T-cell (primary cell): ENCODE results near the gene SCN8A. TPM values are rescaled to one million over a fixed set of nuclear protein-coding genes. Genes with fewer than 3 reads are reported as not detected.

Source experiments
- ATAC-seq, 4 experiments: fragments of 200-7000 bp in 3 of 4; fragments of 150-1000 bp in 1 of 4; cut with Tn5 transposase; replicated peaks in 1 of 4; 1 replicate in 3 of 4; 2 replicates in 1 of 4; pipeline ENCODE4 v1.10.0; 2021; ENCODE audit warnings: moderate library complexity in 3 of 4, mild to moderate bottlenecking in 2 of 4, moderate number of reproducible peaks in 1 of 4
- CTCF ChIA-PET, 2 donors: fragments of 300-600 bp; sonication (Branson Sonifier 250); formaldehyde crosslinking; loops; one replicate each; lab custom pipeline; 2022; ENCODE audit warnings: antibody characterized with exemption in 2 of 2; lab: Charles Lee
- POLR2A ChIA-PET, 2 donors: fragments of 300-600 bp; sonication (Branson Sonifier 250); formaldehyde crosslinking; loops; one replicate each; lab custom pipeline; 2022; ENCODE audit warnings: antibody characterized with exemption in 2 of 2; lab: Charles Lee
- DNase-seq, 35 experiments: peaks; one replicate each; pipeline versions ENCODE4 v3.0.0 to v3.0.0-alpha.2; 2013 to 2023
- H3K27ac ChIP-seq: one replicate; pipeline ENCODE4 v1.5.1; 2013; ENCODE audit warnings: low read length
- H3K27me3 ChIP-seq, 2 experiments: replicated peaks in 1 of 2; 1 replicate in 1 of 2; 2 replicates in 1 of 2; pipeline versions ENCODE4 v1.6.1 to v1.7.0; 2013; ENCODE audit warnings: low read length in 1 of 2, mixed read lengths in 1 of 2; ENCODE audit not compliant: control insufficient read depth in 2 of 2, insufficient read depth in 2 of 2; ENCODE audit errors: extremely low read depth in 1 of 2
- H3K36me3 ChIP-seq, 2 donors: 1 replicate in 1 of 2; 2 replicates in 1 of 2; pipeline versions ENCODE4 v1.6.1 to v1.7.0; 2013; ENCODE audit warnings: low read length in 1 of 2; ENCODE audit not compliant: control insufficient read depth in 2 of 2, insufficient read depth in 1 of 2; ENCODE audit errors: extremely low read depth in 1 of 2
- H3K4me1 ChIP-seq, 2 experiments: 1 replicate in 1 of 2; 2 replicates in 1 of 2; pipeline versions ENCODE4 v1.6.1 to v1.7.0; 2013; ENCODE audit warnings: low read length in 2 of 2, mixed read lengths in 1 of 2; ENCODE audit not compliant: insufficient read depth in 2 of 2, control insufficient read depth in 1 of 2; ENCODE audit errors: extremely low read depth in 1 of 2
- H3K4me3 ChIP-seq, 2 donors: 1 replicate in 1 of 2; 2 replicates in 1 of 2; pipeline versions ENCODE4 v1.5.1 to v1.7.0; 2013; ENCODE audit warnings: mild to moderate bottlenecking in 2 of 2, low read length in 1 of 2, moderate library complexity in 1 of 2; ENCODE audit not compliant: control insufficient read depth in 1 of 2; ENCODE audit errors: extremely low read depth in 1 of 2
- H3K9me3 ChIP-seq: 2 replicates; pipeline ENCODE4 v1.7.0; 2013
- H3K27ac Mint-ChIP-seq, 2 donors: one replicate each; pipeline ENCODE4 v1.8.0; 2020 to 2021; ENCODE audit warnings: mild to moderate bottlenecking in 2 of 2, mixed read lengths in 2 of 2
- H3K27me3 Mint-ChIP-seq, 2 donors: one replicate each; pipeline ENCODE4 v1.8.0; 2021 to 2022; ENCODE audit warnings: mixed read lengths in 2 of 2
- H3K36me3 Mint-ChIP-seq: one replicate; pipeline ENCODE4 v1.8.0; 2021; ENCODE audit warnings: mixed read lengths
- H3K4me1 Mint-ChIP-seq, 3 donors: one replicate each; pipeline ENCODE4 v1.8.0; 2020 to 2022; ENCODE audit warnings: mixed read lengths in 3 of 3, mild to moderate bottlenecking in 1 of 3
- H3K4me3 Mint-ChIP-seq, 3 donors: one replicate each; pipeline ENCODE4 v1.8.0; 2020 to 2022; ENCODE audit warnings: mild to moderate bottlenecking in 3 of 3, mixed read lengths in 3 of 3, moderate library complexity in 3 of 3
- H3K9me3 Mint-ChIP-seq, 3 donors: one replicate each; pipeline ENCODE4 v1.8.0; 2020 to 2022; ENCODE audit warnings: mixed read lengths in 3 of 3
- WGBS: methylation state at CpG from one replicate; pipeline ENCODE4 v1.1.5; 2013; ENCODE audit warnings: missing lambda C conversion rate; ENCODE audit not compliant: insufficient coverage; 5-methylcytosine and 5-hydroxymethylcytosine counted together
- total RNA-seq, 35 experiments: library from RNA in 6 of 35; stranded (reverse) in 6 of 35; fragments of 120-200 nt in 1 of 35; gene quantifications; one replicate each; pipeline versions ENCODE4 v1.2.1 to v1.2.4 and lab custom pipeline; 2013 to 2026

Gene SCN8A
- total RNA-seq, 5 donors from 2014 or later (not counting 1 experiment from before 2014, with no cell fraction given), result 0.41 to 1.0 (median 0.53) TPM

DNA sequence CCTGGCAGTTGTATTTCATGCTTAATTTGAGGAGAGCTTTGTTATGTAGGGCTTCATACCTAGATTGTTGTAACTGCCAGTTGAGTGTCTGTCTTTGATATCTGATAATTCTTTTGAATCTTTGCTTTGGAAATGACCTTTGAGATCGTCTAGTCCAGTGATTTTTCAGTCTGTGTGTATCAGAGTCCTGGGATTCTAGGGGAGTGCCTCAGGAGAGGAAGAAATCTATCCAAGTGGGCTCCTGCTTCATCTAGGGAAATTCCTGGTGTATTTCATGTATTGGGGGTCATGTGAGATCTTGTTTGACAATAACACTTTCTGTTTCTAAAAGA lies 158.9 kb downstream of the SCN8A start:
- Mint-ChIP-seq H3K4me1 (no peaks in the 10 kb centered on the region), H3K27ac (no peak overlapping the region), H3K9me3 (no peaks in the 10 kb centered on the region), H3K36me3 (no peaks in the 10 kb centered on the region), H3K27me3 (peaks cover 3 to 7% of the 10 kb centered on the region in 2 donors), H3K4me3 (no peak overlapping the region)
- CTCF ChIA-PET, result no interaction called here
- no peaks in the 10 kb centered on the region for H3K9me3 ChIP-seq
- no peak overlapping the region for H3K4me3 ChIP-seq
- no peaks in the 10 kb centered on the region for H3K36me3 ChIP-seq
- WGBS, result 57% methylated on average over 1 of the region's 1 CpG
- no peak for ATAC-seq
- DNase-seq, result no peak
- H3K27ac ChIP-seq, result no peak overlapping the region
- POLR2A ChIA-PET, result no interaction called here
- H3K27me3 ChIP-seq, result no peaks in the 10 kb centered on the region
- no peaks in the 10 kb centered on the region for H3K4me1 ChIP-seq

DNA sequence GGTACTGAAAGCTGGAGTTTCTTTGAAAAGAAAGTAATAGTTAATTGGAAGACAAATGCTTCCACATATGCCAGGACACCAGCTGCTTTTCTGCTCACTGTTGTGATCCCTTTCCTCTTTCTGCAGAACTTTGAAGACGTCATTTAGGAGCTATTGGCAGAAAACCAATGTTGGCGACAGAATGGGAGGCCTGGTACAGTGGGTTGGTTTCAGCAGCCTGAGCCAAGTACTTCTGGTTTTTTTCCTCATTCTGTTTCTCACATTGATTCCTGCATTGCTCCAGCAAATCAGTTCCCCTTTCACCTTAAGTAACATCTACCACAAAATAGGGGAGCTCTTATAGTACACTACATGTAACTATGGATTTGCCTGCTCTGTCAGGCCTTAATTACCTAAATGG lies 160.6 kb downstream of the SCN8A start:
- no peak overlapping the region for H3K4me3 ChIP-seq
- ATAC-seq (no peak), DNase-seq (no peak)
- no peaks in the 10 kb centered on the region for H3K4me1 Mint-ChIP-seq
- no peak overlapping the region for H3K27ac ChIP-seq
- peaks cover 0 to 10% of the 10 kb centered on the region in 2 experiments for H3K27me3 ChIP-seq
- WGBS, result no CpG with 5 or more reads among the region's 2 CpGs
- H3K9me3 ChIP-seq, result no peaks in the 10 kb centered on the region
- H3K27ac Mint-ChIP-seq, result no peak overlapping the region
- ChIA-PET POLR2A (no interaction called here), CTCF (no interaction called here)
- no peaks in the 10 kb centered on the region for H3K9me3 Mint-ChIP-seq
- no peak overlapping the region for H3K4me3 Mint-ChIP-seq
- H3K27me3 Mint-ChIP-seq, result peaks cover 6 to 16% of the 10 kb centered on the region in 2 donors
- H3K36me3 Mint-ChIP-seq, result no peaks in the 10 kb centered on the region
- H3K4me1 ChIP-seq, result no peaks in the 10 kb centered on the region
- H3K36me3 ChIP-seq, result no peaks in the 10 kb centered on the region

DNA sequence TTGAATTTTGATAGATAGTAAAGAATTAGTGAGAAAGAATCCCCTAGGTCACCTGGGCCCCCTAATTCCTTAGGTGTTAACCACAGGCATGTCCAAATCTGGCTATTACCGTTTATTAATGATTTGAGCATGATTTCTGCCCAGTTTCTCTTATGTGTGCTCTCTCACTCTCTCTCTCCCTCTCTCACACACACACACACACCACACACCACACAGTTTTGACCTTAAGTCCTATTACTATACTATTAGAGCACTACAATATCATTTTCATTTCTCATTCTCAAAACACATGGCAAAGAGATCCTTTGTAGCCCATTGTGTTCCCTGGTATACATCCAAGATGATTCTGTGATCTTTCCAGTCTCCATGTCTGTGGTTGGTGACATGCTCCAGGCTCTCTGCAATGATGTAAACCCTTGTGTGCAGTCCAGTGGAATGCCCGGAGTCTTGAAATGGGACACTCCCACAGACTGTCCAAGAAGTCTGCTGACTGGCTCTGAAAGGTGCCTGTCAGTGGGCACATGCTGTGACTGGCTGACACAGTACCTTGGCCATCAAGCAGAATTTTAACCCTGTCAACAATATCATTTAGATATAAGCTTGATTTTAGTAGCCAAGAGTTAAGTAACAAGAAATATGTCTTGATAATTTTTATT lies 161.3 kb downstream of the SCN8A start:
- Histone ChIP-seq H3K9me3 (no peaks in the 10 kb centered on the region), H3K4me3 (no peak overlapping the region), H3K27me3 (peaks cover 0 to 10% of the 10 kb centered on the region in 2 experiments), H3K36me3 (no peaks in the 10 kb centered on the region), H3K27ac (no peak overlapping the region), H3K4me1 (no peaks in the 10 kb centered on the region)
- POLR2A ChIA-PET, result no interaction called here
- Mint-ChIP-seq H3K36me3 (no peaks in the 10 kb centered on the region), H3K4me3 (no peak overlapping the region), H3K4me1 (no peaks in the 10 kb centered on the region), H3K27me3 (peaks cover 6 to 17% of the 10 kb centered on the region in 2 donors), H3K9me3 (no peaks in the 10 kb centered on the region), H3K27ac (no peak overlapping the region)
- WGBS, result 93% methylated on average over 2 of the region's 2 CpGs
- CTCF ChIA-PET, result no interaction called here
- ATAC-seq (no peak), DNase-seq (no peak)

DNA sequence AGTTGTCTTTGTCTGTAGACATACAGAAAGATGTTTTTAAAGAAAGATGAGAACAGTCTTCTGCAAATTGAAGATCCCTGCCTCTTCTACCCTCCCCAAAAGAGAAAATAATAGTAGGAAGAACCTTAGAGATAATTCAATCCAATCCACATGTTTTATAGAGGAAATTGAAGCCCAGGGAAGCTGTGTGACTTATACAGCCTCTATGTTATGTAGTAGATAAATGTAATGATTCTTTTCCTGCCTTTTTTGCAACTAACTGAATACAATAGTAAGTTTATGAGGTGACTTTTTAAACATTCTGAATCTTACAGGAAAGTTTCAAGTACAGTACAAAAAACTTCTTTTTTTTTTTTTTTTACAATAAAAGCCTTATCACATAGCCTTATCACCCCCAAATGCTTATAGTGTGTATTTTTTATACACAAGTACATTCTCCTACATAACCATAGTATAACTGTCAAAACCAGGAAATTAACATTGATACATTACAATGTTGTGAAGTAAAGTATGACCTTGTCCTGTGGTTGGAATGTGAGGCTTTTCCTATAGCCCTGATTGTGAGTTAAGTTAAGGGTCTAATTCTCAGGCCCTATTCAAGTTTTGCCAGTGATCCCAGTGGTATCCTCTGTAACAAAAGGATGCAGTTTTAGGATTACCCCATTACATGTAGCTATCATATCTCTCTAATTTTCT lies 163.1 kb downstream of the SCN8A start:
- no peak for ATAC-seq
- Histone ChIP-seq H3K27ac (no peak overlapping the region), H3K9me3 (no peaks in the 10 kb centered on the region), H3K4me3 (no peak overlapping the region), H3K27me3 (peaks cover 0 to 12% of the 10 kb centered on the region in 2 experiments), H3K36me3 (no peaks in the 10 kb centered on the region), H3K4me1 (no peaks in the 10 kb centered on the region)
- Mint-ChIP-seq H3K27me3 (peaks cover 6 to 17% of the 10 kb centered on the region in 2 donors), H3K4me1 (no peaks in the 10 kb centered on the region), H3K9me3 (no peaks in the 10 kb centered on the region), H3K36me3 (no peaks in the 10 kb centered on the region), H3K4me3 (no peak overlapping the region), H3K27ac (no peak overlapping the region)
- DNase-seq, result no peak
- POLR2A ChIA-PET, result no interaction called here
- CTCF ChIA-PET, result no interaction called here

DNA sequence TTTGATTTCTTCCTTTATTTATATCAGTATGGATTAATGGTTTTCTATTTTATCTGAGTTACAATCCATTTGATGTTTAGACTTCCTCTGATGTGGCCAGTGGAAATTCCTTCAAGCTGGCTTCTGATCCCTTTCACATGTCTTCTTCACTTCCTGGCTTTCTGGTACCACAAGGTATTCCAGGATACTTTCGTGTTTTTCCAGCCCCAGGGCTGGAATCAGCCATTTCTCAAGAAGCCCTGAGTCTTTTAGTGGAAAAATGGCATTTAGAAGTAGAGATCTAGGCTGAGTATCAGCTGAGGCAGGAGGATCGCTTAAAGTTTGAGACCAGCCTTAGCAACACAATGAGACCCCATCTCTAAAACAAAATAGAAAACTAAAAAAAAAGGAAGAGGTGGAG lies 164.2 kb downstream of the SCN8A start:
- no peak for ATAC-seq
- Histone ChIP-seq H3K4me3 (no peak overlapping the region), H3K27ac (no peak overlapping the region), H3K4me1 (no peaks in the 10 kb centered on the region), H3K27me3 (peaks cover 0 to 12% of the 10 kb centered on the region in 2 experiments), H3K9me3 (no peaks in the 10 kb centered on the region), H3K36me3 (no peaks in the 10 kb centered on the region)
- Mint-ChIP-seq H3K4me3 (no peak overlapping the region), H3K9me3 (no peaks in the 10 kb centered on the region), H3K27me3 (peaks cover 6 to 14% of the 10 kb centered on the region in 2 donors), H3K36me3 (no peaks in the 10 kb centered on the region), H3K27ac (no peak overlapping the region), H3K4me1 (no peaks in the 10 kb centered on the region)
- no peak for DNase-seq
- ChIA-PET CTCF (interaction anchor here in 1 of 2 donors (0.6 kb wide), 1 partner anchor 1303 kb away, joined by 4 read pairs; no protein-coding TSS in a partner anchor), POLR2A (no interaction called here)
- no CpG with 5 or more reads among the region's 2 CpGs for WGBS

DNA sequence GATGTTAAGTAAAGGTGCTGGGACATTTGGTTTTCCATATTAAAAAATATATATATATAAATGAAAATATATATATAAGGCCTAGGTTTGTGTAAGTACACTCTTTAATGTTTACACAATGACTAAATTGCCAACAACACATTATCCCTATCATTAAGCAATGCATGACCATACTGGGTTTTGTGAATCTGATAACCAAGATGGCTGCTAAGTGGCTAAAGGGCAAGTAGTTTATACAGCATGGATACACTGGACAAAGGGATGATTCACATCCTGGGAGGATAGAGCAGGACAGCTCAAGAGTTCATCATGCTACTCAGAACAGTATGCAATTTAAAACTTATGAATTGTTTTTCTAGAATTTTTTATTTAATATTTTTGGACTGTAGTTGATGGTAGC lies 168.1 kb downstream of the SCN8A start:
- Mint-ChIP-seq H3K36me3 (no peaks in the 10 kb centered on the region), H3K4me1 (no peaks in the 10 kb centered on the region), H3K27ac (no peak overlapping the region), H3K27me3 (peaks cover 6 to 11% of the 10 kb centered on the region in 2 donors), H3K9me3 (no peaks in the 10 kb centered on the region), H3K4me3 (no peak overlapping the region)
- ATAC-seq (no peak), DNase-seq (no peak)
- Histone ChIP-seq H3K4me1 (no peaks in the 10 kb centered on the region), H3K27me3 (peaks cover 0 to 12% of the 10 kb centered on the region in 2 experiments), H3K4me3 (no peak overlapping the region), H3K9me3 (no peaks in the 10 kb centered on the region), H3K27ac (no peak overlapping the region), H3K36me3 (no peaks in the 10 kb centered on the region)
- ChIA-PET CTCF (no interaction called here), POLR2A (no interaction called here)
